BLaER1 treated with 17β-estradiol and CSF1 and Interleukin-3, amounts not matched to agents 10 nM and 100 nM (cell line): ENCODE data around the gene MPND.
"Not testable (repeated sequence)": the region's sequence is repeated elsewhere in the genome, so short reads cannot be mapped to it uniquely, and the experiment has no call there.

Source experiments
- H3K27ac ChIP-seq, 11 experiments: shearing (Covaris generic); formaldehyde crosslinking; 2 replicates each; pipeline ENCODE4 v1.8.1; 2022
- H3K27me3 ChIP-seq, 11 experiments: shearing (Covaris generic); formaldehyde crosslinking; 2 replicates each; pipeline ENCODE4 v1.8.1; 2022
- H3K36me3 ChIP-seq, 11 experiments: shearing (Covaris generic); formaldehyde crosslinking; 2 replicates each; pipeline ENCODE4 v1.8.1; 2022
- H3K4me1 ChIP-seq, 10 experiments: shearing (Covaris generic); formaldehyde crosslinking; 2 replicates each; pipeline ENCODE4 v1.8.1; 2022
- H3K4me2 ChIP-seq, 11 experiments: shearing (Covaris generic); formaldehyde crosslinking; 2 replicates each; pipeline ENCODE4 v1.8.1; 2022
- H3K4me3 ChIP-seq, 10 experiments: shearing (Covaris generic); formaldehyde crosslinking; 2 replicates each; pipeline ENCODE4 v1.8.1; 2022
- H3K9ac ChIP-seq, 11 experiments: shearing (Covaris generic); formaldehyde crosslinking; 2 replicates each; pipeline ENCODE4 v1.8.1; 2022
- H3K9me3 ChIP-seq, 11 experiments: shearing (Covaris generic); formaldehyde crosslinking; replicated peaks in 1 of 11; 2 replicates each; pipeline ENCODE4 v1.8.1; 2022
- H4K20me1 ChIP-seq, 11 experiments: shearing (Covaris generic); formaldehyde crosslinking; 2 replicates each; pipeline ENCODE4 v1.8.1; 2022
- Cebpa-rat ChIP-seq, 11 experiments: shearing (Covaris generic); IDR thresholded peaks; 2 replicates each; pipeline ENCODE4 v1.8.1; 2022

MPND gene

GRCh38 chr19:4326837-4327251 is 16.5 kb upstream of the MPND start:
- Histone ChIP-seq H3K27ac (no peak overlapping the region), H4K20me1 (peaks cover 0 to 6% (median 0%) of the 10 kb centered on the region in 11 experiments; a peak in 1 of 22 replicates), H3K4me2 (peak overlapping the region in 10 of 11 experiments; percentile 13 to 72 (median 44); a peak in 15 of 22 replicates), H3K27me3 (peaks cover 4 to 12% (median 6%) of the 10 kb centered on the region in 11 experiments; a peak in 15 of 22 replicates), H3K4me3 (no peak overlapping the region), H3K4me1 (peaks cover 9 to 25% (median 16%) of the 10 kb centered on the region in 10 experiments; a peak in 18 of 20 replicates), H3K9me3 (peaks cover 0 to 19% (median 3%) of the 10 kb centered on the region in 11 experiments; a peak in 13 of 22 replicates), H3K36me3 (peaks cover 0 to 8% (median 0%) of the 10 kb centered on the region in 11 experiments; a peak in 1 of 22 replicates), H3K9ac (no peak overlapping the region)
- TF ChIP-seq Cebpa-rat (IDR thresholded peaks at IDR 0.05): no peak

GRCh38 chr19:4327252-4327876 is 16.0 kb upstream of the MPND start:
- H4K20me1 ChIP-seq: peaks cover 0 to 6% (median 0%) of the 10 kb centered on the region in 11 experiments; a peak in 1 of 22 replicates
- H3K4me1 ChIP-seq: peaks cover 9 to 25% (median 16%) of the 10 kb centered on the region in 10 experiments; a peak in 18 of 20 replicates
- no peak overlapping the region for H3K27ac ChIP-seq
- 0 out of 22 replicates have a peak, but pooled peaks cover 0 to 3% (median 0%) of the 10 kb centered on the region in 11 experiments for H3K36me3 ChIP-seq
- peak overlapping the region; percentile 26 to 72 (median 55); a peak in 19 of 22 replicates for H3K4me2 ChIP-seq
- no peak for TF ChIP-seq Cebpa-rat (IDR thresholded peaks at IDR 0.05)
- H3K9ac ChIP-seq: no peak overlapping the region
- H3K9me3 ChIP-seq: peaks cover 0 to 13% (median 0%) of the 10 kb centered on the region in 11 experiments; a peak in 6 of 22 replicates
- H3K4me3 ChIP-seq: peak overlapping the region in 1 of 10 experiments; percentile 25; a peak in 3 of 20 replicates
- peaks cover 4 to 12% (median 6%) of the 10 kb centered on the region in 11 experiments; a peak in 15 of 22 replicates for H3K27me3 ChIP-seq

GRCh38 chr19:4327877-4328242 is 15.5 kb upstream of the MPND start:
- peaks cover 0 to 6% (median 0%) of the 10 kb centered on the region in 11 experiments; a peak in 1 of 22 replicates for H4K20me1 ChIP-seq
- peak overlapping the region in 3 of 10 experiments; percentile 24 to 50 (median 25); a peak in 4 of 20 replicates for H3K4me3 ChIP-seq
- TF ChIP-seq Cebpa-rat (IDR thresholded peaks at IDR 0.05): no peak
- H3K9ac ChIP-seq: no peak overlapping the region
- peaks cover 0 to 9% (median 0%) of the 10 kb centered on the region in 11 experiments; a peak in 4 of 22 replicates for H3K9me3 ChIP-seq
- no peak overlapping the region for H3K27ac ChIP-seq
- no peaks in the 10 kb centered on the region for H3K36me3 ChIP-seq
- peaks cover 4 to 12% (median 6%) of the 10 kb centered on the region in 11 experiments; a peak in 15 of 22 replicates for H3K27me3 ChIP-seq
- H3K4me2 ChIP-seq: peak overlapping the region; percentile 24 to 66 (median 54); a peak in 15 of 22 replicates
- H3K4me1 ChIP-seq: peaks cover 9 to 25% (median 16%) of the 10 kb centered on the region in 10 experiments; a peak in 18 of 20 replicates

GRCh38 chr19:4328243-4328990 is 14.9 kb upstream of the MPND start:
- peak overlapping the region; percentile 74 to 98 (median 91) for H3K4me2 ChIP-seq
- H3K27ac ChIP-seq: peak overlapping the region in 9 of 11 experiments; percentile 59 to 89 (median 85); a peak in 20 of 22 replicates
- peaks cover 9 to 25% (median 16%) of the 10 kb centered on the region in 10 experiments; a peak in 18 of 20 replicates for H3K4me1 ChIP-seq
- H3K9me3 ChIP-seq: peaks cover 0 to 9% (median 0%) of the 10 kb centered on the region in 11 experiments; a peak in 4 of 22 replicates
- H4K20me1 ChIP-seq: peaks cover 0 to 6% (median 0%) of the 10 kb centered on the region in 11 experiments; a peak in 1 of 22 replicates
- peak overlapping the region; percentile 26 to 88 (median 78); a peak in 21 of 22 replicates for H3K9ac ChIP-seq
- peak overlapping the region; percentile 49 to 77 (median 70) for H3K4me3 ChIP-seq
- H3K27me3 ChIP-seq: peaks cover 4 to 12% (median 6%) of the 10 kb centered on the region in 11 experiments; a peak in 15 of 22 replicates
- 0 out of 22 replicates have a peak, but pooled peaks cover 0 to 2% (median 0%) of the 10 kb centered on the region in 11 experiments for H3K36me3 ChIP-seq
- no peak for TF ChIP-seq Cebpa-rat (IDR thresholded peaks at IDR 0.05)

- peak overlapping the region; percentile 49 to 77 (median 70) for H3K4me3 ChIP-seq
- H3K9ac ChIP-seq: peak overlapping the region; percentile 26 to 88 (median 78); a peak in 21 of 22 replicates
- not testable (repeated sequence) for H4K20me1 ChIP-seq, H3K36me3 ChIP-seq, H3K9me3 ChIP-seq
- peak overlapping the region in 9 of 11 experiments; percentile 59 to 89 (median 85); a peak in 20 of 22 replicates for H3K27ac ChIP-seq
- peaks cover 9 to 25% (median 16%) of the 10 kb centered on the region in 10 experiments; a peak in 18 of 20 replicates for H3K4me1 ChIP-seq
- peaks cover 4 to 12% (median 6%) of the 10 kb centered on the region in 11 experiments; a peak in 15 of 22 replicates for H3K27me3 ChIP-seq
- peak overlapping the region; percentile 74 to 98 (median 91) for H3K4me2 ChIP-seq
Measured at GRCh38 chr19:4328991-4329681, 14.2 kb upstream of the MPND start.

- no peak for TF ChIP-seq Cebpa-rat (IDR thresholded peaks at IDR 0.05)
- no peak overlapping the region; a peak in 1 of 22 replicates for H3K4me2 ChIP-seq
Measured at GRCh38 chr19:4329858-4330257, 13.5 kb upstream of the MPND start.

GRCh38 chr19:4334929-4335570 is 8.3 kb upstream of the MPND start:
- Histone ChIP-seq H3K27ac (no peak overlapping the region), H3K4me1 (peaks cover 13 to 21% (median 16%) of the 10 kb centered on the region in 10 experiments), H3K9me3 (peaks cover 0 to 6% (median 0%) of the 10 kb centered on the region in 11 experiments; a peak in 4 of 22 replicates), H4K20me1 (no peaks in the 10 kb centered on the region), H3K4me2 (no peak overlapping the region; a peak in 1 of 22 replicates), H3K9ac (no peak overlapping the region), H3K4me3 (no peak overlapping the region), H3K27me3 (no peaks in the 10 kb centered on the region), H3K36me3 (peaks cover 0 to 16% (median 0%) of the 10 kb centered on the region in 11 experiments; a peak in 7 of 22 replicates)
- TF ChIP-seq Cebpa-rat (IDR thresholded peaks at IDR 0.05): no peak

More at GRCh38 chr19:4329858-4330257, 13.5 kb upstream of the MPND start:
- H4K20me1 ChIP-seq: no peaks in the 10 kb centered on the region; a peak in 1 of 22 replicates
- peaks cover 9 to 25% (median 16%) of the 10 kb centered on the region in 10 experiments; a peak in 18 of 20 replicates for H3K4me1 ChIP-seq
- no peak overlapping the region for H3K27ac ChIP-seq
- peaks cover 0 to 13% (median 0%) of the 10 kb centered on the region in 11 experiments; a peak in 7 of 22 replicates for H3K36me3 ChIP-seq
- no peak overlapping the region for H3K4me3 ChIP-seq
- peaks cover 0 to 9% (median 0%) of the 10 kb centered on the region in 11 experiments; a peak in 8 of 22 replicates for H3K9me3 ChIP-seq
- peaks cover 4 to 12% (median 6%) of the 10 kb centered on the region in 11 experiments; a peak in 15 of 22 replicates for H3K27me3 ChIP-seq
- no peak overlapping the region for H3K9ac ChIP-seq
